Measurements from ENCODE around the gene ODAD4.
"Not testable (repeated sequence)": the region's sequence is repeated elsewhere in the genome, so short reads cannot be mapped to it uniquely, and the experiment has no call there.

ODAD4 gene

GRCh38 chr17:41915566-41915965, 14.9 kb upstream of the ODAD4 start:
- Histone ChIP-seq H3K9me3 (ENCODE audit: control insufficient read depth, low read depth, low read length) (no peaks in the 10 kb centered on the region), H3K27ac (ENCODE audit: low read length) (no peak overlapping the region), H3K9ac (ENCODE audit: low read length) (no peak overlapping the region), H3K4me1 (ENCODE audit: control insufficient read depth, low read depth, low read length) (peaks cover 29% of the 10 kb centered on the region), H3K4me3 (ENCODE audit: low read length) (peak overlapping the region; percentile 32), H3K27me3 (ENCODE audit: control insufficient read depth, insufficient read depth, low read length) (no peaks in the 10 kb centered on the region), H3K36me3 (ENCODE audit: control insufficient read depth, low read depth, low read length) (peaks cover 32% of the 10 kb centered on the region)

GRCh38 chr17:41917192-41917591, 13.2 kb upstream of the ODAD4 start:
- Histone ChIP-seq H3K36me3 (ENCODE audit: control insufficient read depth, low read depth, low read length) (peaks cover 15% of the 10 kb centered on the region), H3K27ac (ENCODE audit: low read length) (no peak overlapping the region), H3K4me3 (ENCODE audit: low read length) (peak overlapping the region; percentile 89), H3K4me1 (ENCODE audit: control insufficient read depth, low read depth, low read length) (peaks cover 29% of the 10 kb centered on the region), H3K9ac (ENCODE audit: low read length) (peak overlapping the region; percentile 95), H3K27me3 (ENCODE audit: control insufficient read depth, insufficient read depth, low read length) (no peaks in the 10 kb centered on the region), H3K9me3 (ENCODE audit: control insufficient read depth, low read depth, low read length) (no peaks in the 10 kb centered on the region)

- H3K27me3 ChIP-seq (ENCODE audit: control insufficient read depth, insufficient read depth, low read length): no peaks in the 10 kb centered on the region
- H3K27ac ChIP-seq (ENCODE audit: low read length): peak overlapping the region; percentile 82
- H3K9ac ChIP-seq (ENCODE audit: low read length): peak overlapping the region; percentile 95
- no peaks in the 10 kb centered on the region for H3K9me3 ChIP-seq (ENCODE audit: control insufficient read depth, low read depth, low read length)
- peak overlapping the region; percentile 89 for H3K4me3 ChIP-seq (ENCODE audit: low read length)
- H3K36me3 ChIP-seq (ENCODE audit: control insufficient read depth, low read depth, low read length): peaks cover 9% of the 10 kb centered on the region
- H3K4me1 ChIP-seq (ENCODE audit: control insufficient read depth, low read depth, low read length): peaks cover 29% of the 10 kb centered on the region
Measured at GRCh38 chr17:41917679-41918313, 12.6 kb upstream of the ODAD4 start.

- Histone ChIP-seq H3K4me1 (ENCODE audit: control insufficient read depth, low read depth, low read length) (peaks cover 29% of the 10 kb centered on the region), H3K27ac (ENCODE audit: low read length) (peak within 1 kb of the TSS; percentile 84)
Measured at GRCh38 chr17:41918314-41919164, 11.9 kb upstream of the ODAD4 start, which contains the start of gene ACLY. ACLY (minus strand) TSS chr17:41918951; CDS start chr17:41913873, 5,078 bp downstream.

GRCh38 chr17:41919165-41919817, 11.1 kb upstream of the ODAD4 start:
- peak overlapping the region; percentile 84 for H3K27ac ChIP-seq (ENCODE audit: low read length)
- no peaks in the 10 kb centered on the region for H3K36me3 ChIP-seq (ENCODE audit: control insufficient read depth, low read depth, low read length)
- peaks cover 29% of the 10 kb centered on the region for H3K4me1 ChIP-seq (ENCODE audit: control insufficient read depth, low read depth, low read length)
- H3K4me3 ChIP-seq (ENCODE audit: low read length): peak overlapping the region; percentile 75
- no peaks in the 10 kb centered on the region for H3K9me3 ChIP-seq (ENCODE audit: control insufficient read depth, low read depth, low read length)
- H3K9ac ChIP-seq (ENCODE audit: low read length): peak overlapping the region; percentile 84
- H3K27me3 ChIP-seq (ENCODE audit: control insufficient read depth, insufficient read depth, low read length): no peaks in the 10 kb centered on the region

More at GRCh38 chr17:41918314-41919164, 11.9 kb upstream of the ODAD4 start, which contains the start of gene ACLY:
- H3K4me3 ChIP-seq (ENCODE audit: low read length): peak within 1 kb of the TSS; percentile 89
- H3K36me3 ChIP-seq (ENCODE audit: control insufficient read depth, low read depth, low read length): peaks cover 2% of the 10 kb centered on the region
- H3K9ac ChIP-seq (ENCODE audit: low read length): peak within 1 kb of the TSS; percentile 95
- H3K9me3 ChIP-seq (ENCODE audit: control insufficient read depth, low read depth, low read length): no peaks in the 10 kb centered on the region
- H3K27me3 ChIP-seq (ENCODE audit: control insufficient read depth, insufficient read depth, low read length): no peaks in the 10 kb centered on the region

GRCh38 chr17:41919840-41920579, 10.4 kb upstream of the ODAD4 start:
- peak overlapping the region; percentile 84 for H3K9ac ChIP-seq (ENCODE audit: low read length)
- no peaks in the 10 kb centered on the region for H3K36me3 ChIP-seq (ENCODE audit: control insufficient read depth, low read depth, low read length)
- peak overlapping the region; percentile 84 for H3K27ac ChIP-seq (ENCODE audit: low read length)
- no peaks in the 10 kb centered on the region for H3K27me3 ChIP-seq (ENCODE audit: control insufficient read depth, insufficient read depth, low read length)
- H3K9me3 ChIP-seq (ENCODE audit: control insufficient read depth, low read depth, low read length): no peaks in the 10 kb centered on the region
- H3K4me3 ChIP-seq (ENCODE audit: low read length): peak overlapping the region; percentile 75
- H3K4me1 ChIP-seq (ENCODE audit: control insufficient read depth, low read depth, low read length): peaks cover 25% of the 10 kb centered on the region

GRCh38 chr17:41920580-41920955, 9.8 kb upstream of the ODAD4 start:
- Histone ChIP-seq H3K4me1 (ENCODE audit: control insufficient read depth, low read depth, low read length) (peaks cover 19% of the 10 kb centered on the region), H3K9ac (ENCODE audit: low read length) (no peak overlapping the region), H3K9me3 (ENCODE audit: control insufficient read depth, low read depth, low read length) (no peaks in the 10 kb centered on the region), H3K4me3 (ENCODE audit: low read length) (no peak overlapping the region), H3K36me3 (ENCODE audit: control insufficient read depth, low read depth, low read length) (no peaks in the 10 kb centered on the region), H3K27ac (ENCODE audit: low read length) (no peak overlapping the region), H3K27me3 (ENCODE audit: control insufficient read depth, insufficient read depth, low read length) (no peaks in the 10 kb centered on the region)

GRCh38 chr17:41925991-41926590, 4.3 kb upstream of the ODAD4 start:
- Histone ChIP-seq H3K9me3 (ENCODE audit: control insufficient read depth, low read depth, low read length) (no peaks in the 10 kb centered on the region), H3K27me3 (ENCODE audit: control insufficient read depth, insufficient read depth, low read length) (no peaks in the 10 kb centered on the region), H3K27ac (ENCODE audit: low read length) (no peak overlapping the region), H3K4me1 (ENCODE audit: control insufficient read depth, low read depth, low read length) (peaks cover 4% of the 10 kb centered on the region), H3K9ac (ENCODE audit: low read length) (no peak overlapping the region), H3K36me3 (ENCODE audit: control insufficient read depth, low read depth, low read length) (no peaks in the 10 kb centered on the region), H3K4me3 (ENCODE audit: low read length) (no peak overlapping the region)

- Histone ChIP-seq H3K27ac (ENCODE audit: low read length) (no peak overlapping the region), H3K9me3 (ENCODE audit: control insufficient read depth, low read depth, low read length) (no peaks in the 10 kb centered on the region), H3K9ac (ENCODE audit: low read length) (no peak overlapping the region), H3K4me1 (ENCODE audit: control insufficient read depth, low read depth, low read length) (peaks cover 6% of the 10 kb centered on the region), H3K27me3 (ENCODE audit: control insufficient read depth, insufficient read depth, low read length) (no peaks in the 10 kb centered on the region), H3K4me3 (ENCODE audit: low read length) (no peak overlapping the region), H3K36me3 (ENCODE audit: control insufficient read depth, low read depth, low read length) (no peaks in the 10 kb centered on the region)
Measured at GRCh38 chr17:41928693-41929251, 1.6 kb upstream of the ODAD4 start.

GRCh38 chr17:41930833-41931156, 378 bp downstream of the ODAD4 start:
- H3K36me3 ChIP-seq (ENCODE audit: control insufficient read depth, low read depth, low read length); H3K9me3 ChIP-seq (ENCODE audit: control insufficient read depth, low read depth, low read length); H3K4me1 ChIP-seq (ENCODE audit: control insufficient read depth, low read depth, low read length); H3K27me3 ChIP-seq (ENCODE audit: control insufficient read depth, insufficient read depth, low read length): not testable (repeated sequence)
- H3K9ac ChIP-seq (ENCODE audit: low read length): peak overlapping the region; percentile 76
- peak overlapping the region; percentile 60 for H3K27ac ChIP-seq (ENCODE audit: low read length)
- peak overlapping the region; percentile 65 for H3K4me3 ChIP-seq (ENCODE audit: low read length)
